Measurements from ENCODE around the gene GDPD1.
"Not testable (repeated sequence)": the region's sequence is repeated elsewhere in the genome, so short reads cannot be mapped to it uniquely, and the experiment has no call there.

Gene GDPD1

GRCh38 chr17:59221159-59221847 lies 992 bp downstream of the GDPD1 start:
- H2AFZ ChIP-seq (ENCODE audit: low read depth, low read length) = peak overlapping the region; percentile 95
- H3K27ac ChIP-seq (ENCODE audit: low read length) = no peak overlapping the region
- no peaks in the 10 kb centered on the region for H3K9me3 ChIP-seq (ENCODE audit: insufficient read depth, low read length)
- H3K9ac ChIP-seq (ENCODE audit: low read length) = peak overlapping the region; percentile 88
- TF ChIP-seq EZH2phosphoT487 (IDR thresholded peaks at IDR 0.05; ENCODE audit: low read depth) = no peak
- no peak for TF ChIP-seq CTCF (IDR thresholded peaks at IDR 0.05; ENCODE audit: low read depth, low read length)
- H3K4me3 ChIP-seq (ENCODE audit: low read length) = peak overlapping the region; percentile 92
- H3K4me1 ChIP-seq (ENCODE audit: low read length) = peaks cover 3% of the 10 kb centered on the region; the same call in 1 of the 2 replicates
- no peaks in the 10 kb centered on the region for H3K36me3 ChIP-seq (replicated peaks; ENCODE audit: low read depth, low read length)
- peak overlapping the region; percentile 79 for H3K4me2 ChIP-seq (ENCODE audit: low read length)
- no peaks in the 10 kb centered on the region for H3K79me2 ChIP-seq (ENCODE audit: low read length)
- H3K27me3 ChIP-seq (ENCODE audit: low read depth, low read length) = no peaks in the 10 kb centered on the region
- H4K20me1 ChIP-seq (ENCODE audit: insufficient read depth, low read length) = no peaks in the 10 kb centered on the region

DNA sequence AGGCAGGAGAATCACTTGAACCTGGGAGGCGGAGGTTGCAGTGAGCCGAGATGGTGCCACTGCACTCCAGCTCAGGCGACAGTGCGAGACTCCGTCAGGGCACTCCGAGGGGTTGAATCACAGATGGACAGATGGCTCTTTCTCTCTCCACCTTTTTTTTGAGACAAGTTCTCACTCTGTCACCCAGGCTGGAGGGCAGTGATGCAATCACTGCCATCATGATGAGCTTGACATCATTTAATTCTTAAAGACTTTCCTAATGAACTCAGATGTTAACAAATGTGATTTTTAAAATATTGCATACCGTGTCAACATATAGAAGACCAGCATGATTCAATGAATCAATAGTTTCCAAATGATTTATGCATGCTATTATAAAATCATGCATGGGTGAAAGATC lies 3.5 kb downstream of the GDPD1 start:
- Histone ChIP-seq H3K4me1 (ENCODE audit: low read length) (peaks cover 3% of the 10 kb centered on the region; the same call in 1 of the 2 replicates), H3K4me2 (ENCODE audit: low read length) (no peak overlapping the region), H3K9me3 (ENCODE audit: insufficient read depth, low read length) (no peaks in the 10 kb centered on the region), H3K27ac (ENCODE audit: low read length) (no peak overlapping the region), H3K4me3 (ENCODE audit: low read length) (no peak overlapping the region), H3K27me3 (ENCODE audit: low read depth, low read length) (no peaks in the 10 kb centered on the region), H2AFZ (ENCODE audit: low read depth, low read length) (no peak overlapping the region), H3K9ac (ENCODE audit: low read length) (no peak overlapping the region), H4K20me1 (ENCODE audit: insufficient read depth, low read length) (no peaks in the 10 kb centered on the region), H3K79me2 (ENCODE audit: low read length) (no peaks in the 10 kb centered on the region), H3K36me3 (replicated peaks; ENCODE audit: low read depth, low read length) (no peaks in the 10 kb centered on the region)
- TF ChIP-seq CTCF (IDR thresholded peaks at IDR 0.05; ENCODE audit: low read depth, low read length) (no peak), EZH2phosphoT487 (IDR thresholded peaks at IDR 0.05; ENCODE audit: low read depth) (no peak)

- H3K9ac ChIP-seq (ENCODE audit: low read length); H2AFZ ChIP-seq (ENCODE audit: low read depth, low read length); H3K36me3 ChIP-seq (replicated peaks; ENCODE audit: low read depth, low read length); H3K27me3 ChIP-seq (ENCODE audit: low read depth, low read length); H3K27ac ChIP-seq (ENCODE audit: low read length); H3K79me2 ChIP-seq (ENCODE audit: low read length); H3K4me2 ChIP-seq (ENCODE audit: low read length); H3K9me3 ChIP-seq (ENCODE audit: insufficient read depth, low read length); H4K20me1 ChIP-seq (ENCODE audit: insufficient read depth, low read length); H3K4me3 ChIP-seq (ENCODE audit: low read length); H3K4me1 ChIP-seq (ENCODE audit: low read length): not testable (repeated sequence)
Measured at GRCh38 chr17:59228588-59228987, 8.3 kb downstream of the GDPD1 start.

GRCh38 chr17:59230764-59231163 lies 10.5 kb downstream of the GDPD1 start:
- TF ChIP-seq EZH2phosphoT487 (IDR thresholded peaks at IDR 0.05; ENCODE audit: low read depth) (no peak), CTCF (IDR thresholded peaks at IDR 0.05; ENCODE audit: low read depth, low read length) (no peak)
- Histone ChIP-seq H3K27me3 (ENCODE audit: low read depth, low read length) (no peaks in the 10 kb centered on the region), H3K9me3 (ENCODE audit: insufficient read depth, low read length) (no peaks in the 10 kb centered on the region)

More at GRCh38 chr17:59230764-59231163, 10.5 kb downstream of the GDPD1 start:
- H2AFZ ChIP-seq (ENCODE audit: low read depth, low read length) = no peak overlapping the region
- H3K4me2 ChIP-seq (ENCODE audit: low read length) = no peak overlapping the region
- H3K9ac ChIP-seq (ENCODE audit: low read length) = no peak overlapping the region
- no peak overlapping the region for H3K4me3 ChIP-seq (ENCODE audit: low read length)
- no peaks in the 10 kb centered on the region for H3K79me2 ChIP-seq (ENCODE audit: low read length)
- no peaks in the 10 kb centered on the region for H4K20me1 ChIP-seq (ENCODE audit: insufficient read depth, low read length)
- no peaks in the 10 kb centered on the region for H3K36me3 ChIP-seq (replicated peaks; ENCODE audit: low read depth, low read length)
- no peak overlapping the region for H3K27ac ChIP-seq (ENCODE audit: low read length)
- H3K4me1 ChIP-seq (ENCODE audit: low read length) = peaks cover 3% of the 10 kb centered on the region; the same call in 1 of the 2 replicates

Measured in OCI-LY3 (cell line).